Naive B cell (primary cell): ENCODE measurements around the gene KCNH3. TPM values are rescaled to one million over a fixed set of nuclear protein-coding genes. Genes with fewer than 3 reads are reported as not detected.

Source experiments
- ATAC-seq, 2 donors: fragments of 150-1000 bp; cut with Tn5 transposase; 2 replicates each; pipeline ENCODE4 v1.10.0; 2021; ENCODE audit warnings: low read depth in 2 of 2, mild to moderate bottlenecking in 2 of 2, moderate library complexity in 2 of 2
- DNase-seq: peaks from one replicate; pipeline ENCODE4 v3.0.0; 2022
- H3K27ac Mint-ChIP-seq, 6 donors: one replicate each; pipeline ENCODE4 v1.8.0; 2020 to 2022; ENCODE audit warnings: mild to moderate bottlenecking in 6 of 6, mixed read lengths in 6 of 6, moderate library complexity in 5 of 6, inconsistent platforms in 2 of 6
- H3K27me3 Mint-ChIP-seq, 3 donors: one replicate each; pipeline ENCODE4 v1.8.0; 2021 to 2022; ENCODE audit warnings: mixed read lengths in 3 of 3, mild to moderate bottlenecking in 1 of 3
- H3K36me3 Mint-ChIP-seq, 2 donors: one replicate each; pipeline ENCODE4 v1.8.0; 2020 to 2022; ENCODE audit warnings: mixed read lengths in 2 of 2, inconsistent platforms in 1 of 2, mild to moderate bottlenecking in 1 of 2
- H3K4me1 Mint-ChIP-seq, 3 donors: one replicate each; pipeline ENCODE4 v1.8.0; 2020 to 2022; ENCODE audit warnings: mixed read lengths in 3 of 3, inconsistent platforms in 1 of 3, mild to moderate bottlenecking in 1 of 3, moderate library complexity in 1 of 3
- H3K4me3 Mint-ChIP-seq, 8 donors: one replicate each; pipeline ENCODE4 v1.8.0; 2020 to 2022; ENCODE audit warnings: mild to moderate bottlenecking in 8 of 8, mixed read lengths in 8 of 8, moderate library complexity in 8 of 8, inconsistent platforms in 2 of 8
- H3K9me3 Mint-ChIP-seq, 7 donors: one replicate each; pipeline ENCODE4 v1.8.0; 2020 to 2022; ENCODE audit warnings: mixed read lengths in 7 of 7, mild to moderate bottlenecking in 5 of 7, inconsistent platforms in 2 of 7, moderate library complexity in 1 of 7
- polyA plus RNA-seq, 6 donors: library from polyadenylated mRNA; unstranded; fragments of 300-500 nt; fragmentation: Illumina TruSeq; gene quantifications; one replicate each; pipeline ENCODE4 v1.2.3, GENCODE V29; 2021; ENCODE audit warnings: low read depth in 6 of 6

KCNH3 gene
- polyA plus RNA-seq, 6 donors from 2014 or later, result 0.09 to 0.33 (median 0.18) TPM; not detected in 3

GRCh38 chr12:49552425-49552824, 13.6 kb downstream of the KCNH3 start:
- no peak for DNase-seq
- Mint-ChIP-seq H3K27ac (no peak overlapping the region), H3K4me3 (no peak overlapping the region), H3K27me3 (peaks cover 11 to 28% (median 24%) of the 10 kb centered on the region in 3 donors), H3K9me3 (peaks cover 0 to 1% (median 0%) of the 10 kb centered on the region in 7 donors), H3K4me1 (peaks cover 12 to 16% (median 16%) of the 10 kb centered on the region in 3 donors), H3K36me3 (no peaks in the 10 kb centered on the region)
- ATAC-seq, result no peak

GRCh38 chr12:49552899-49553298, 14.1 kb downstream of the KCNH3 start:
- DNase-seq (no peak), ATAC-seq (no peak)
- Mint-ChIP-seq H3K36me3 (no peaks in the 10 kb centered on the region), H3K4me3 (no peak overlapping the region), H3K27ac (no peak overlapping the region), H3K9me3 (peaks cover 0 to 1% (median 0%) of the 10 kb centered on the region in 7 donors), H3K4me1 (peaks cover 12 to 16% (median 16%) of the 10 kb centered on the region in 3 donors), H3K27me3 (peaks cover 10 to 23% (median 19%) of the 10 kb centered on the region in 3 donors)

- peaks cover 9 to 10% (median 9%) of the 10 kb centered on the region in 3 donors for H3K4me1 Mint-ChIP-seq
- ATAC-seq, result peak; percentile 73 to 80
- H3K27ac Mint-ChIP-seq, result peak overlapping the region in 2 of 6 donors; percentile 26 to 65
- peaks cover 0 to 2% of the 10 kb centered on the region in 2 donors for H3K36me3 Mint-ChIP-seq
- H3K9me3 Mint-ChIP-seq, result peaks cover 0 to 1% (median 0%) of the 10 kb centered on the region in 7 donors
- peaks cover 10 to 16% (median 12%) of the 10 kb centered on the region in 3 donors for H3K27me3 Mint-ChIP-seq
- H3K4me3 Mint-ChIP-seq, result no peak overlapping the region
- peak; percentile 35 for DNase-seq
Measured at GRCh38 chr12:49553512-49554088, 14.8 kb downstream of the KCNH3 start.

DNA sequence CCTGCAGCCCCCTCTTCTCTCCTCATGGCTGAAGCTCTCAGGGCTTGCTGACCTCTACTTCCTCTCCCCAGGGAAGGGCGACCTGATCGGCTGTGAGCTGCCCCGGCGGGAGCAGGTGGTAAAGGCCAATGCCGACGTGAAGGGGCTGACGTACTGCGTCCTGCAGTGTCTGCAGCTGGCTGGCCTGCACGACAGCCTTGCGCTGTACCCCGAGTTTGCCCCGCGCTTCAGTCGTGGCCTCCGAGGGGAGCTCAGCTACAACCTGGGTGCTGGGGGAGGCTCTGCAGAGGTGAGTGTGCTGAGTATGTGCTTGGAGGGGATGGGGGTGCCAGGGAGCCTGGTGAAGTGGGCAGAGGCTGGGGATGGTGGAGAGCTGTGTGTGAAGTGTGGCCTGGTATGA, 15.4 kb downstream of the KCNH3 start:
- H3K4me1 Mint-ChIP-seq, result peaks cover 5 to 6% (median 5%) of the 10 kb centered on the region in 3 donors

GRCh38 chr12:49555631-49556390, 17.0 kb downstream of the KCNH3 start:
- H3K9me3 Mint-ChIP-seq, result no peaks in the 10 kb centered on the region
- peak overlapping the region in 2 of 6 donors; percentile 44 to 76 for H3K27ac Mint-ChIP-seq
- H3K27me3 Mint-ChIP-seq, result peaks cover 0 to 4% (median 0%) of the 10 kb centered on the region in 3 donors
- no peak for ATAC-seq
- peaks cover 3 to 19% of the 10 kb centered on the region in 2 donors for H3K36me3 Mint-ChIP-seq
- peaks cover 0 to 5% (median 5%) of the 10 kb centered on the region in 3 donors for H3K4me1 Mint-ChIP-seq
- DNase-seq, result no peak
- no peak overlapping the region for H3K4me3 Mint-ChIP-seq

More for the DNA sequence above, 15.4 kb downstream of the KCNH3 start:
- Mint-ChIP-seq H3K4me3 (peak overlapping the region in 1 of 8 donors; percentile 66), H3K27me3 (peaks cover 6 to 10% (median 10%) of the 10 kb centered on the region in 3 donors), H3K9me3 (peaks cover 0 to 1% (median 0%) of the 10 kb centered on the region in 7 donors), H3K36me3 (peaks cover 0 to 9% of the 10 kb centered on the region in 2 donors), H3K27ac (no peak overlapping the region)
- ATAC-seq (no peak), DNase-seq (no peak)

- DNase-seq (no peak), ATAC-seq (no peak)
- Mint-ChIP-seq H3K27me3 (peaks cover 0 to 4% (median 0%) of the 10 kb centered on the region in 3 donors), H3K4me1 (peaks cover 0 to 7% (median 5%) of the 10 kb centered on the region in 3 donors), H3K27ac (no peak overlapping the region), H3K36me3 (peaks cover 5 to 19% of the 10 kb centered on the region in 2 donors), H3K4me3 (no peak overlapping the region), H3K9me3 (no peaks in the 10 kb centered on the region)
Measured at GRCh38 chr12:49556391-49557186, 17.8 kb downstream of the KCNH3 start.

GRCh38 chr12:49557187-49557916, 18.5 kb downstream of the KCNH3 start:
- H3K27ac Mint-ChIP-seq, result no peak overlapping the region
- ATAC-seq, result no peak
- DNase-seq, result no peak
- H3K27me3 Mint-ChIP-seq, result peaks cover 0 to 4% (median 0%) of the 10 kb centered on the region in 3 donors
- no peaks in the 10 kb centered on the region for H3K9me3 Mint-ChIP-seq
- H3K4me1 Mint-ChIP-seq, result peaks cover 0 to 7% (median 5%) of the 10 kb centered on the region in 3 donors
- peaks cover 8 to 24% of the 10 kb centered on the region in 2 donors for H3K36me3 Mint-ChIP-seq
- no peak overlapping the region for H3K4me3 Mint-ChIP-seq

DNA sequence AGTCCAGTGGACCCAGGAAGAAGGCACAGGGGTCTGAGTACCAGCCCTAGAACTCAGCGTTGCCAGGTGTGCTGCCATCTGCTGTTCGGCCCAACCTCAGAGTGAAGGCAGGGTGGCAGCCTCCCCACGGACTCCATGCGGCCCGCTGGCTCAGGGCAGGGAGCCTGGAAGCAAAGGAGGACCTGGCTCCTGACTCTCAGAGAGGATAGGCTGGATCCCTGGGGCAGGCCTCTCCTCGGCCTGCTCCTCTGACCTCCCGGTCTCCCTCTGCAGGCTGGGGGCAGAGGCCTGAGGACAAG, 19.0 kb downstream of the KCNH3 start:
- ATAC-seq (no peak), DNase-seq (no peak)
- Mint-ChIP-seq H3K4me1 (peaks cover 0 to 7% (median 5%) of the 10 kb centered on the region in 3 donors), H3K9me3 (no peaks in the 10 kb centered on the region), H3K27ac (no peak overlapping the region), H3K4me3 (no peak overlapping the region), H3K36me3 (peaks cover 10 to 27% of the 10 kb centered on the region in 2 donors), H3K27me3 (peaks cover 0 to 4% (median 0%) of the 10 kb centered on the region in 3 donors)

GRCh38 chr12:49558526-49558925, 19.7 kb downstream of the KCNH3 start:
- no peaks in the 10 kb centered on the region for H3K9me3 Mint-ChIP-seq
- ATAC-seq (no peak), DNase-seq (no peak)
- H3K4me1 Mint-ChIP-seq, result peaks cover 0 to 6% (median 1%) of the 10 kb centered on the region in 3 donors
- H3K27ac Mint-ChIP-seq, result peak overlapping the region in 1 of 6 donors; percentile 72
- no peak overlapping the region for H3K4me3 Mint-ChIP-seq
- H3K36me3 Mint-ChIP-seq, result peaks cover 10 to 27% of the 10 kb centered on the region in 2 donors
- peaks cover 0 to 2% (median 0%) of the 10 kb centered on the region in 3 donors for H3K27me3 Mint-ChIP-seq

DNA sequence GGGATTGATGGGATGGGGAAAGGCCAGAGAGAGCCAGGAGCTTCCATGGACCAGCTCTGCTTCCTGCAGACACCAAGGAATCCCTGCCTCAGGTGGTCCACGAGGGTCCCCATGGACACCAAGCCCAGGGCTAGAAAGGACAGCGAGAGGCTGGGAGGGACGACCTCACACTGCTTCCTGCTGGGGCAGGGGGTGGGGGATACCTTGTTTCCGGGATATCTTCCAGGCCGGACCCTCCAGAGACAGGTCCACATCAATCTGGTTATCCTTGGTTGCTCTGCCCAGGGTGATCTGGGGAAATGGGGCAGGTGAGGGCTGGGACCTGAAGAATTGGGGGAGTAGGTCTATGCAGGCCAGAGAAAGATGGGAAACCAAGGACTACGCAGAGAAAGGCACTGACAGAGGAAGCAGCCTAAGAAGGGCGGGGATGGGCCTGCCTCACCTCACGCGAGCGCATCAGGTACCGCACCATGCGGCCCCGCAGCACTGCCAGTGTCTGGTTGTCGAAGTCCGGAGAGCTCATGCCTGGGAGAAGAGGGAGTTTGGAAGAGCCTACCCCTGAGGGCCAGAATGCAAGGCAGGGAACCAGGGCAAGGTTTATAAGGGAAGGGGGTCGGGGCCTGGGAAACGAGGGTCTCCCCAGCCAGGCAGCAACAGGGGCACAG, 20.3 kb downstream of the KCNH3 start:
- H3K4me1 Mint-ChIP-seq, result peaks cover 0 to 4% (median 0%) of the 10 kb centered on the region in 3 donors
- no peak overlapping the region for H3K27ac Mint-ChIP-seq
- no peaks in the 10 kb centered on the region for H3K27me3 Mint-ChIP-seq
- H3K9me3 Mint-ChIP-seq, result no peaks in the 10 kb centered on the region
- H3K4me3 Mint-ChIP-seq, result peak overlapping the region in 3 of 8 donors; percentile 12 to 42 (median 13)
- DNase-seq, result no peak
- ATAC-seq, result no peak
- peaks cover 10 to 27% of the 10 kb centered on the region in 2 donors for H3K36me3 Mint-ChIP-seq

DNA sequence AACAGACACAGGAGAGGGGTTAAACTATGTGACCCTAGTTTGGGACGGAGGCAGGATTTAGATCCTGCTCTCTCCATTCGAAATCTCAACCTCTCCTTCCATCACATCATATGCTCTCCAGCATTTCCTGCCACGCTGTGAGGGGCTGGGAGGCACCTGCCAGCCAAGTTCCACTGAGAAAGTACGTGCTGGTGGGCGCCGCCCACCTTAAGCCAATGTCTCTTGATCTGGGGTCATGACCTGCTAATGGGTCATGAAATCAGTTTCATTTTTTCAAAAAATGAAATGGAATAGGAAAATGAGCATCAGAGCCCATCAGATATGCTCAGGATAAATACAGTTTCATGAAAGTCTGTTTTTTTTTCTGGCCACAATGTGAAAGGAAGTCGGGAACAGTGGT, 21.9 kb downstream of the KCNH3 start:
- H3K36me3 Mint-ChIP-seq, result peaks cover 10 to 27% of the 10 kb centered on the region in 2 donors

GRCh38 chr12:49562233-49562632, 23.4 kb downstream of the KCNH3 start:
- DNase-seq (no peak), ATAC-seq (no peak)
- H3K36me3 Mint-ChIP-seq, result peaks cover 10 to 27% of the 10 kb centered on the region in 2 donors
- H3K27ac Mint-ChIP-seq, result peak overlapping the region in 1 of 6 donors; percentile 49
- no peaks in the 10 kb centered on the region for H3K9me3 Mint-ChIP-seq
- no peak overlapping the region for H3K4me3 Mint-ChIP-seq
- no peaks in the 10 kb centered on the region for H3K27me3 Mint-ChIP-seq
- H3K4me1 Mint-ChIP-seq, result peaks cover 11 to 19% (median 11%) of the 10 kb centered on the region in 3 donors

More for the DNA sequence above, 21.9 kb downstream of the KCNH3 start:
- DNase-seq (no peak), ATAC-seq (no peak)
- peak overlapping the region in 1 of 8 donors; percentile 61 for H3K4me3 Mint-ChIP-seq
- no peaks in the 10 kb centered on the region for H3K9me3 Mint-ChIP-seq
- H3K27ac Mint-ChIP-seq, result no peak overlapping the region
- no peaks in the 10 kb centered on the region for H3K27me3 Mint-ChIP-seq
- H3K4me1 Mint-ChIP-seq, result peaks cover 4 to 9% (median 8%) of the 10 kb centered on the region in 3 donors
